ENCODE measurements around the gene RBM20.

RBM20 gene

GRCh38 chr10:110871298-110872084 is 227.4 kb downstream of the RBM20 start, which contains the start of gene PDCD4:
Gene PDCD4 (plus strand): TSS chr10:110871928. CDS start chr10:110876028, 4,100 bp downstream.
- peak; percentile 96 to 97 for DNase-seq (ENCODE audit: low read depth in 2 of 2)

GRCh38 chr10:110872145-110872983 is 228.2 kb downstream of the RBM20 start:
- peak; percentile 51 to 60 for DNase-seq (ENCODE audit: low read depth in 2 of 2)

GRCh38 chr10:110872984-110873923 is 229.1 kb downstream of the RBM20 start:
- no peak for DNase-seq (ENCODE audit: low read depth in 2 of 2)

- no peak for DNase-seq (ENCODE audit: low read depth in 2 of 2)
Measured at GRCh38 chr10:110873951-110874350, 229.8 kb downstream of the RBM20 start.

- no peak for DNase-seq (ENCODE audit: low read depth in 2 of 2)
Measured at GRCh38 chr10:110876000-110876399, 231.9 kb downstream of the RBM20 start.

GRCh38 chr10:110876788-110877187 is 232.7 kb downstream of the RBM20 start:
- no peak for DNase-seq (ENCODE audit: low read depth in 2 of 2)

- DNase-seq (ENCODE audit: low read depth in 2 of 2), result no peak
Measured at GRCh38 chr10:110880012-110880411, 235.9 kb downstream of the RBM20 start.

- no peak for DNase-seq (ENCODE audit: low read depth in 2 of 2)
Measured at GRCh38 chr10:110881247-110881646, 237.1 kb downstream of the RBM20 start.

- DNase-seq (ENCODE audit: low read depth in 2 of 2), result no peak
Measured at GRCh38 chr10:110881905-110882304, 237.8 kb downstream of the RBM20 start.

GRCh38 chr10:110883924-110884323 is 239.8 kb downstream of the RBM20 start:
- no peak for DNase-seq (ENCODE audit: low read depth in 2 of 2)

- DNase-seq (ENCODE audit: low read depth in 2 of 2), result no peak
Measured at GRCh38 chr10:110885932-110886674, 242.0 kb downstream of the RBM20 start.

- DNase-seq (ENCODE audit: low read depth in 2 of 2), result no peak
Measured at GRCh38 chr10:110887560-110887959, 243.4 kb downstream of the RBM20 start.
